ENCODE results near the gene EXOSC5. TPM values are rescaled to one million over a fixed set of nuclear protein-coding genes. Genes with fewer than 3 reads are reported as not detected.

The EXOSC5 gene
- total RNA-seq, 1 experiment from 2014 or later: 58.7 TPM

DNA sequence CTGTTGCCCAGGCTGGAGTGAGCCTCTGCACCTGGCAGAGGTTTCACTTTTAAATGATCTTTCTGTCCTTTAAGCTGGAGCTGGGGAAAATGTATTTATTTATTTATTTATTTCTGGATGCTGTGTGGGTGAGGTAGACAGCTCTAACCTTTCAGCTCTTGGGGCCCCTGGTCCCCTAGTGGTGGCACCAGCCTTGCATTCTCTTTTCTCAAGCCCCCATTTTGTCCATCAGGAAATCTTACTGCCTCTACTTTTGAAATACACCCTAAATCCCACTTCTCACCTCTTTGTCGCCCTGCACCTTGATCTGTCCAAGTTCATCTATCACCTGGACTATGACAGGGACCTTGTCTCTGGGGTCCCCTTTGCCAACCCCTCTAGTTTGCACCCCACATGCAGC lies 31.1 kb downstream of the EXOSC5 start:
- H4K5ac ChIP-seq (ENCODE audit: insufficient read length, low read depth, low read length): no peak overlapping the region
- peak; percentile 57 for TF ChIP-seq CTCF (conservative IDR thresholded peaks at IDR 0.05)
- no peaks in the 10 kb centered on the region for H3K9me3 Mint-ChIP-seq
- H3K4ac ChIP-seq (ENCODE audit: low read depth, low read length): no peak overlapping the region
- no CpG with 5 or more reads among the region's 1 CpG for WGBS (ENCODE audit: extremely low coverage, insufficient read length, low lambda C conversion rate)
- no peak overlapping the region for H3K14ac ChIP-seq (ENCODE audit: insufficient read depth, low read length)
- H3K56ac ChIP-seq (ENCODE audit: insufficient read length, low read depth, low read length): no peak overlapping the region
- peak overlapping the region in 1 of 3 experiments; percentile 40; a peak in 1 of 7 replicates for H3K27ac Mint-ChIP-seq
- peaks cover 2 to 8% of the 10 kb centered on the region in 2 experiments; a peak in 2 of 4 replicates for H3K4me1 Mint-ChIP-seq
- no peak overlapping the region for H2BK120ac ChIP-seq (ENCODE audit: low read depth, low read length, poor library complexity, severe bottlenecking)
- no peaks in the 10 kb centered on the region for H4K20me1 ChIP-seq (ENCODE audit: control insufficient read depth, insufficient read depth, insufficient read length)
- no peak overlapping the region for H2AK5ac ChIP-seq (ENCODE audit: insufficient read length, low read length)
- no peaks in the 10 kb centered on the region for H3K27me3 Mint-ChIP-seq (ENCODE audit: low read depth)
- no peak overlapping the region for H2AFZ ChIP-seq (ENCODE audit: low read length)
- H3T11ph ChIP-seq (ENCODE audit: low read length): no peak overlapping the region
- no peak overlapping the region for H3K23ac ChIP-seq (ENCODE audit: insufficient read length, low read depth, low read length)
- H3K9ac ChIP-seq (ENCODE audit: extremely low read depth, insufficient read length, low read length): no peak overlapping the region
- no peaks in the 10 kb centered on the region for H3K4me1 ChIP-seq (ENCODE audit: insufficient read depth, low read length)
- no peak overlapping the region for H2BK15ac ChIP-seq (ENCODE audit: low read depth, low read length)
- no peaks in the 10 kb centered on the region for H3K9me3 ChIP-seq (ENCODE audit: control insufficient read depth, low read depth, low read length)
- no peak overlapping the region for H2BK5ac ChIP-seq (ENCODE audit: insufficient read length, low read length)
- peaks cover 8% of the 10 kb centered on the region for H3K23me2 ChIP-seq (ENCODE audit: insufficient read length, low read depth, low read length, poor library complexity, severe bottlenecking)
- DNase-seq: no peak
- peak overlapping the region in 1 of 2 experiments; percentile 15; a peak in 3 of 5 replicates for H3K4me3 Mint-ChIP-seq
- H4K8ac ChIP-seq (replicated peaks; ENCODE audit: insufficient read length, low read depth, low read length): no peak overlapping the region
- no peaks in the 10 kb centered on the region for H3K79me2 ChIP-seq (ENCODE audit: insufficient read depth, low read length)
- no peak overlapping the region for H3K27ac ChIP-seq (ENCODE audit: insufficient read length, low read depth, low read length)
- no peak overlapping the region for H3K4me2 ChIP-seq (ENCODE audit: insufficient read depth, insufficient read length, low read length)
- no peak overlapping the region for H3K18ac ChIP-seq (ENCODE audit: insufficient read length, low read depth, low read length)
- no peak overlapping the region for H2BK20ac ChIP-seq (ENCODE audit: low read depth, low read length, poor library complexity, severe bottlenecking)
- no peaks in the 10 kb centered on the region for H3K27me3 ChIP-seq (ENCODE audit: insufficient read depth, low read length)
- no peak overlapping the region for H4K91ac ChIP-seq (ENCODE audit: insufficient read length, low read depth, low read length)
- H3K36me3 Mint-ChIP-seq (ENCODE audit: insufficient read depth in 1 of 3, low read depth in 3 of 3): no peaks in the 10 kb centered on the region; a peak in 1 of 7 replicates
- no peak overlapping the region for H2BK12ac ChIP-seq (ENCODE audit: insufficient read length, low read depth, low read length)
- H3K79me1 ChIP-seq (ENCODE audit: insufficient read depth, low read depth, low read length, poor library complexity, severe bottlenecking): no peaks in the 10 kb centered on the region
